GM21528 (cell line): ENCODE results near the gene PRKAG2.

Experiments
- ATAC-seq: cut with Tn5 transposase; IDR thresholded peaks from one replicate; pipeline ENCODE4 v1.9.1; 2021; ENCODE audit warnings: mild to moderate bottlenecking, moderate library complexity; ENCODE audit not compliant: unreplicated experiment, low FRiP score

PRKAG2 gene

DNA sequence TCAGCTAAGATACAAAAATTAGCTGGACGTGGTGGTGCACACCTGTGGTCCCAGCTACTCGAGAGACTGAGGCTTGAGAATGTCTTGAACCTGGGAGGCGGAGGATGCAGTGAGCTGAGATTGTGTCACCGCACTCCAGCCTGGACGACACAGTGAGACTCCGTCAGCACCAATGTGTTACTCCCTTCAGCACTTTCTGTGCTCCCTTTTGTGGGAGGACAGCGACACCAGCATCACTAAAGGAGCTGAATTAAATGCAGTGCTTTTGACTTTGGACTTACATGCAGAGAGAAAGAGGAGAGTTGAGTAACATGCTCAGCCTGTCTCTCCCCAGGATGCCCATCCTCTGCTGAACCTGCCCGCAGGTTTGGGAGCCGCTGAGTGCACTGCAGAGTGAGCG, 265.0 kb downstream of the PRKAG2 start:
- ATAC-seq = no peak

DNA sequence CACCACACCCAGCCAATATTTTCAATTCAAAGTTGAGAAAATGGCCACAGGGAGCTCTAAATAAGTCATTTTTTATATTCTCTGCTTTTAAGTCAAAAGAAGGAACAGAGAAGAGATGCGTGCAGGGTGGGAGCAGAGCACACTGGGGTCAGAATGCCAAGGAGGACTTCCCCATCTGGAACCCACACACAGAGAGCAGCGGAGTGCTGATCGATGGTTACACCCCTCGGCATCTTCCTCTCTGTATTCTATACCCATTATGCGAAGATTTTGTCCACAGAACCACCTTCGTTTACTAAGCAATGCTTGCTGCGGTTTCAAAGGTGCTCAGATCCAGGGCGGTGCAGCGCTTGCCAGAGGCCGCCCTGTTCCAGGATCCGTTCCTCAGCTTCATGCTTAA, 265.9 kb downstream of the PRKAG2 start:
- no peak for ATAC-seq

DNA sequence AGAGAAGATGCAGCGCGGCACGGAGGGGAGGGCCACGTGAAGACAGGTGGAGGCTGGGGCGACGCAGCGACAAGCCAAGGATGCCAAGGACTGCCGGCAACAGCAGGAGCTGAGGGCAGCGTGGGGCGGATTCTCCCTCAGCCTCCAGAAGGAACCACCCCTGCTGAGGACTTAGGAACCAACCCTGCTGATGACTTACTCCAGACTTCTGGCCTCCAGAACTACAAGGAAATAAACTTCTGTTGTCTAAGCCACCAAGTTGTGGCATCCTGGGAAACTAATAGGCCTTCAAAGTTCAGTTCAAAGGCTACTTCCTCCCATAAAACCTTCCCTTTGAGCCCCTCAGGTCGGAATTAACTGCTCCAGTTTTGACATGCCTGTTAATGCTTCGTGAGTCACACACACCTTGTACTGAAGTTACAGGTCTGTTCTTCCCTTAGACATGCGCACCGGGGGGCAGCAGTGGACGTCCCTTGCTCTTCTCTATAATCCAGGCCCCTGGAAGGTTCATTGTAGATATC, 268.8 kb downstream of the PRKAG2 start:
- ATAC-seq = no peak

DNA sequence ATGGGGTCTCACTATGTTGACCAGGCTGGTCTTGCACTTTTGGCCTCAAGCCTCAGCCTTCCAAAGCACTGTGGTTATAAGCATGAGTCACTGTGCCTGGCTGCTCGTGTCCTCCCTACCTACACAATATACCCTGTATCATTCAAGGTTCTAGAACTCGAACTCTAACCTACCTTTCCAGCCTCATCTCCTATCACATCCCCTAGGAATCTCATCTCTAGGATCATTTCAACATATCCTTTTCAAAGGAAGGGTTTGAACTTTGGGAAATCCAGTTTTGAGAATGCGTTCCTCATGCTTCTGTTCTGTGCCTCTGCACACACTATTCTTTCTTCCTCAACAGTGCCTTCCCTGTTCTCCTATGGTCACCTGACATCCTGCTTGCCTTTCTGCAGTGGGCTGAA, 269.4 kb downstream of the PRKAG2 start:
- ATAC-seq = no peak

DNA sequence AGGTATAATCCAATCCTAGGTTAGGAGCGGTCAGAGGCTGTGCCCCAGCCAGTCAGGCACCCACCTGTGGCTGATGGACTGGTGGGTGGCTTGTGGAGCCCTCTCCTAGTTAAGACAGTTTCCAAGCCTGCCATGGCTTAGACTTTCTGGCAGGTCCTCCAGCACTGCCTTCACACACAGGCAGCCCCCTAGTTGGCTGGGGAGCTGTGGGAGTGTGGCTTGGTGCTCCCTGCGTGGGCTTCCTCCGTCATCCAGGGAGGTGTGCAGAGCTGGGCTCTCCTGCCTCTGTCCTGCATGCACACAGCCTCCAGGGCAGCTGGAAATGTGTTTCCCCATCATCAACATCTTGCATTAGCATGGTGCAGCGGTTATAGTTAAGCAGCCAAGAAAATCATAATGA, 273.0 kb downstream of the PRKAG2 start:
- ATAC-seq = no peak

DNA sequence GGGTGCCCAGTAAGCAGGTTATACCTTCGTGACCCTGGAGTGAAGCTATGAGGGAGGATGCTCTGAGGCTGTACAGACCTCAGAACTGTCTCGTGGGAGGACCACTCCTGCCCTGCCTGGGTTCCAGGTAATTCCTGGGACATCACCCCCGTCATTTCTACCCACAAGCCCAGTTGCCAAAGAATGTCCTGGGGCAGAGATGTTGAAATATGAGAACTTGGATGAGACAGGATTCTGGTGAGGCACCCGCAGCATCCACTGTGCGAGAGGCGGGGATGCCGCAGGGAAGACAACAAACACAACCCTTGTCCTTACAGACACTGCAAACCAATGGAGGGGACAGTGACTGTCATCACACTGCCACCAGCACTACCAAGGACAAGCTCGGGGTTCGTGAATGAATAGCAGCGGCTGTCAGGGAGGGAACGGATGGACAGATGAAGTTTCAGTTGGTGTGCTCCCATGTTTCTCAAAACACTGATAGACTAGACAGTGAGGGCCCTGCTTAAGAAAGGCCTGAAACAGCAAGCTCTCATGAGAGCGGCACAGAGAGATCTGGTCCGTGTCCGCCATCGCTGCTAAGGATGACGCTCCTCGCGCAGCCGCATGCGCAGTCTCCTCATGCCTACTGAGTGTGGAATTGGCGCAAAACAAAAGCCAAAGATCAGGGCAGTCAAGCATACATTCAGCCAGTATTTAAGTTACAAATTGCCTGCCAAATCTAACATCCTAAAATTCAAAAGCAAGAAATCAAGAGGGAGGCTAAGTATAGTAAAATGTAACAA, 275.2 kb downstream of the PRKAG2 start:
- no peak for ATAC-seq

DNA sequence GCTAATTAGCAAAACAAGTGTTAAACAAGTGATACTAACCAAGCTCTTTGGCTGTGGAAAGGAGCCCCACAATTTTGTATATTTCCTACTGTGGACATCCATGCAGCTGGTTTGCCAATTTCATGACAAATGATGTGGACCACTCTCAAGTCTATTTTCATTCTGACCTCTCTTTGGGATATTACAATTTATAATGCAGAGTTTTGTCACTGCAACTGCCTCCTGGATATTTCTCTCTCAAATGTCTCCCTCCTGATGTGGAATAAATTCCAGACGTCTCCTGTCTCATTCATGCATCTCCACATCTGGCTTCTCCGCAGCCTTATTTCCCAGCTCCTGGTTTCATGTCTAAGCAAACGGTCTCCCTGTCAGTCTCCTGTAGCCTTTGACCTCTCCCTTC, 276.6 kb downstream of the PRKAG2 start:
- ATAC-seq = no peak

DNA sequence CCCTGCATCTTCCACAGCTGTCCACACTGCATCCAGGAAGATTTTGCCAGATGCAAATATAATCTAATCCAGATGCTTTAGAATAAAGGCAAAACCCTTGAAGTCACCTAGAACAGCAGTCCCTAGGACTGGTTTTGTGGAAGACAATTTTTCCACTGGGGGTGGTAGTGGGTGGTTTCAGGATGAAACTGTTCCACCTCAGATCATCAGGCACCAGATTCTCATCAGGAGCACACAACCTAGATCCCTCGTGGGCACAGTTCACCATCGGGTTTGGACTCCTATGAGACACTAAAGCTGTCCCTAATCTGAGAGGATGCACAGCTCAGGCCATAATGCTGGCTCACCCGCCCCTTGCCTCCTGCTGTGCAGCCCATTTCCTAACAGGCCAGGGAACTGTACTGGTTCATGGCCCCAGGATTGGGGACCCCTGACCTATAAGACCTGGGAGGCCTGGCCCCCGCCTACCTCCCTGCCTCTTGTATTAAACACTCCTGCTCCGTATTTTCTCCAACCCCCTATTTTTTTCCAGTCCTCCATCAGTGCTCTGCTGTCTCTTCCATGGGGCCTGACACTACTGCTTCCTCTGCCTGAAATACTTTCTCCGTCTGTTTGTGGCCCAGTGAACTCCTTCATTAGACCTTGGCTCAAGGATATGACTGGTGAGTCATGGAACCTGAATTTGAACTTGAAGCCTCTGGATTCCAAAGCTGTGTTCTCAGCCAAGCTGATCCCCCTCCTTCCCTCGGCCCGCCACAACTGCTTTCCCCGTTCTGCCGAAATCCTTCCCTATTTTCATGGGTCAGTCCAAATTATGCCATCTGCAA, 277.3 kb downstream of the PRKAG2 start:
- no peak for ATAC-seq

DNA sequence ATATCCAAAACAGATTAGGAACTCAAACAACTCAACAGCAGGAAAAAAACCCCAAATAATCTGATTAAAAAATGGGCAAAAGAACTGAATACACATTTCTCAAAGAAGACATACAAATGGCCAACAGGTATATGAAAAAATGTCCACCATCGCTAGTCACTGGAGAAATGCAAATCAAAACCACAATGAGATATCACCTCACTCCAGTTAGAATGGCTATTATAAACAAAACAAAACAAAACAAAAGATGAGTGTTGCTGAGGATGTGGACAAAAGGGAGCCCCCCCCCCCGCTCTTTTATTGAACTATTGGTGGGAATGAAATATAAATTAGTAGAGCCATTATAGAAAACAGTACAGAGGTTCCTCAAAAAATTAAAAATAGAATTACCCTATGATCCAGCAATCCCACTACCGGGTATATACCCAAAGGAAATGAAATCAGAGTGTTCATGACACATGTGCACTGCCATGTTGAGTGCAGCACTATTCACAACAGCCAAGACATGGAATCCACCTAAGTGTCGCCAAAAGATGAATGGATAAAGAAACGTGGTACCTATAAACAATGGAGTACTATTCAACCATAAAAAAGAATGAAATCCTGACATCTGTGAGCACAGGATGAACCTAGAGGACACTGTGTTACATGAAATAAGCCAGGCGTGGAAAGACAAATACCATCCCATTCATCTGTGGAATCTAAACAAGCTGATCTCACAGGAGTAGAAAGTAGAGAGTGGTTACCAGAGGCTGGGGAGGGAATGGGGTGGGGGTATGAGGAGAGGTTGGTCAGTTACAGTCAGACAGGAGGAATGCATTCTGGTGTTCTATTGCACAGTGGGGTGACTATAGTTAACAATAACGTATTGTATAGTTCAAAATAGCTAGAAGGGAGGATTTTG, 279.1 kb downstream of the PRKAG2 start:
- ATAC-seq = no peak

DNA sequence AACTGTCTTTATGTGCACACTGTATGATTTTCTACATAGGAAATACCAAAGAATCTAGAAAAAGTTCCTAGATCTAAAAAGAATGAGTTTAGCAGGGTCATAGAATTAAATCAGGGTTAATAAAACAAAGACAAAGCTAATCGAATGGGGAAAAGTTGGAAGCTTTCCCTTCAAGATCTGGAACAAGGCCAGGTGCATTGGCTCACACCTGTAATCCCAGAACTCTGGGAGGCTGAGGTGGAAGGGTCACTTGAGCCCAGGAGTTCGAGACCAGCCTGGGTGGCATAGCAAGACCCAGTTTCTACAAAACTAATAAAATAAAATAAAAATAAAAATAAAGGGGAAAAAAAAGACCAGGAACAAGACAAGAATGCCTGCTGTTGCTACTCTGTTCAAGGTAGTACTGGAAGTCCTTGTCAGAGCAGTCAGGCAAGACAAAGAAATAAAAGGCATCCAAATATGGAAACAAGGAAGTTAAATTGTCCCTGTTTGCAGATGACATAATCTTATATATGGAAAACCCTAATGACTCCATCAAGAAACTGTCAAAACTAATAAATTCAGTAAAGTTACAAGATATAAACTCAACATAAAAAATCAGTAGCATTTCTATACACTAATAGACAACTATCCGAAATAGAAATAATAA, 281.1 kb downstream of the PRKAG2 start:
- ATAC-seq = no peak

DNA sequence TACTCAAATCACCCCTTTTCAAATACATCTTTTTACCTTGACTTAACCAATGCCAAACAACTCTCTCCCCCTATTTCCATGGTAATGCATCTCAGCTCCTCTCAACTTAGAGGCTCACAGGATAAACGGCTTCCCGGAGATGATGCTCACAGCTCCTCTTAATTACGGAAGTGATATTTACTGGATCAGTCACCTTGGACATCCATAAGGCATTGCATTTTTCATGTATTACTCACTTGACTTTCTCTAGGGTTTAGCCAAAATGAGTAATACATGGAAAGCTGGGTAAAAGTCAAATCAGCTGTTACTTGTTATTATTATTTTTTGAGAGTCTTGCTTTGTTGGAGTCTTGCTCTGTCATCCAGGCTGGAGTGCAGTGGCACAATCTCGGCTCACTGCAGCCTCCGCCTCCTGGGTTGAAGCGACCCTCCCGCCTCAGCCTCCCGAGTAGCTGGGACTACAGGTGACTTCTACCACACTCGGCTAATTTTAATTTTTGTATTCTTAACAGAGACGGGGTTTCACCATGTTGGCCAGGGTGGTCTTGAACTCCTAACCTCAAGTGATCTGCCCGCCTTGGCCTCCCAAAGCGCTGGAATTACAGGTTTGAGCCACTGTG, 283.9 kb downstream of the PRKAG2 start:
- ATAC-seq = no peak

DNA sequence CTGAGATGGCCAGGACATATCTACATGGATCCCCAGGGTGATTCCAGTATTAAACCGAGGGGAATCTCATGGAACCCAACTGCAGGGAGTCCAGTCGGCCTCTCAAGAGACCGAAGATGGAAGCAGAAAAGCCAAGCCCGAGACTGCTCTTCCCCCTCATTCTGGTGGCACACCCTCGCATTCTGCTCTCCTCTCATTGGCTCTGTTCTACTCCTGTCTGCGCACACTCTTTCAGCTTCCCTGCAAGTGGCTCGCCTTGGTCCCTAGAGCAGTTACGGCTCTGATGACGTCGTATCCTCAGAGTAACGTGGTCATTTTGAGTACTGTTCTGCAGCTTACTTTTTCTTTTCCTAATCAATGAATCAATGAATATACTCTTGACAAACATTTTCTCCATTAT, 284.6 kb downstream of the PRKAG2 start:
- no peak for ATAC-seq

DNA sequence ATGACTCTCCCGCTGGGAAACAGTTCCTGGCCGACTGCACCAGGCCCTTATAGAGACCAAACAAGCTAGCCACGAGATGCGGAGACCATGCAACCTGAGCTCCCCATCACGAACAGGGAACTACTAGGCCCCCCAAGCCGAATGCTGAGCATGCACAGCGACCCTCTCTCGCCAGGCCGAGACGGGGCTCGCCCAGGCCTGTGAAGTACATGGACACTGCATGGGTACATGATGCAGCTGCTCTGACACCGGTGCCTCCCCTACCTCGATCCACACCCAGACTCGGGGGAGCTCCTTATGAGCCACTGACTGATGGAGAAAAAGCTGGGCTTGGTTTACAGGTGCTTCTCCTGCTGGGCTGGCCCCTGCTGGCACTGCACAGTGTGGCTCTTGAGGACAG, 285.0 kb downstream of the PRKAG2 start:
- ATAC-seq = no peak

DNA sequence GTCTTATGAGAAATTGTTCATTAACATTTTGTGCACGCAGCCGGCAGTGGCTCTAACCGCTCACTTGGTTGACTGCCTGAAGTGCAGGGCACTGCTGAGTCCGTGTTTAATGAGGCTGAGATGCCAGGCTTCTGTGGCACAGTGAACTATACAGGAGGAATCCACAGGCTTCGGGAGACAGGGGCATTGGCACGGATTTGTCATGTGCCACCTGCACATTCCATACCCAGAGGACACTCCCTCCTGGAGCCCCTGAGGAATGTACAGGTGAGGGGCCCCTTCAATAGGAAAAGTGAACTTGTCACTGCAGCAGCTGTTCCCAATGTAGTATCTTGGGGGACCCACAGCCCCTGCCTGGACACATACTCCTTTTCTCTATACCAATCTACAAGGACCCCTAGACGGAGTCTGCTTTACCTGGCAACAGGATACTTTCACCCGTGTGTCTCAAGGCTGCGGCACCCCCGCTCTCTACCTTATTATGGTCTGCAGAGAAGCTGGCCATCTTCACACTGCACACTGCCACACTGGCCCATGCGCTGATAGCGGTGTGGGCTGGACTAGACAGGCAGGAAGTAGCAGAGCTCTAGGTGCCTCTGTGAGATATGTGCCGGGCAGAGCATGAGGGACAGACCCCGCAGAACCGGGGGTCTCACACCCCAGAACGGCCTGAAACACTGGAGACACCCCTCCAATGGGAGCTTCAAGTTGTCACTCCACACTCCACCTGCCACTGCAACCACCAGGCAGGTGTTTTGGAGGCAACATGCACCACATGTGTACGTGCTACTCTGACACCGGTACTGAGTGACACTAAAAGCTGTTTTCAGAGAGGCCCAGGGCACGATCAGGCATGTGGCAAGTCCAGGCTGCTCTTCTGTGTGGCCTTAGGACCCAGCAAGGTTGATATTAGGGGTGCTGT, 285.8 kb downstream of the PRKAG2 start:
- ATAC-seq = no peak

DNA sequence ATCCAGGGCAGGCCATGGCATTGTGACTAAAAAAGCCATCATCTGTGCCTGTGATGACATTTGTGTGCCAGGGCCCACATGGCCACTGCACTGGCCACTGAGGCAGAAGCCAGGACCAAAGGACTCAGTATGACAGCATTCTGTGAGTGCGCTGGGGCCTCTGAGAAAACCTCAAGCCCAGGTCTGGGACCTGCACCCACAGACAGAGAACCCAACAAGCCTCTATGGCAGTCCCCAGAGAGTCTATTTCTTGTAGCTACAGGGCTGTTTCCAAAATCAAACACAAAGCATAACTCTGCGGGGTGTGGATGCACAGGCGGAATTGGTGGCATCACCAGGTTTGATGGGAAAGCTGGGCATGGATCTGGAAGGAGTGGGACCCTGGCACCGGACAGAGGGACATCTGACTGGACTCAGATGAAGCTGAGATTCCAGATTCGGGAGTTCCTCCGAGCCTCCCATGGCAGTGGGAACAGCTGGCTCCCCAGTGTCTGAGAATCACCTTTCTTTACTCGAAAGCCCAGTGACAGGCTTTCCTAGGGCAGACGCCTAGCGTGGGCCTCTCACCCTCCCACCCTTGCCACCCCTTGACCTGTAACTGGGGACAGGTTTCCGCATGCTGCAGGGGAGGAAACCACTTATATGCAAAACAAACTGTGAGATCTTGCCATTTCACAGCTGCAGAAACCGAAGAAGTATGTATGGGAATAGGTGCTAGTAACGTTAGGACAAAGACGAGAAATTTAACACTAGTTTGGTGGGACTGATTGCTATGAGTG, 286.7 kb downstream of the PRKAG2 start:
- no peak for ATAC-seq

DNA sequence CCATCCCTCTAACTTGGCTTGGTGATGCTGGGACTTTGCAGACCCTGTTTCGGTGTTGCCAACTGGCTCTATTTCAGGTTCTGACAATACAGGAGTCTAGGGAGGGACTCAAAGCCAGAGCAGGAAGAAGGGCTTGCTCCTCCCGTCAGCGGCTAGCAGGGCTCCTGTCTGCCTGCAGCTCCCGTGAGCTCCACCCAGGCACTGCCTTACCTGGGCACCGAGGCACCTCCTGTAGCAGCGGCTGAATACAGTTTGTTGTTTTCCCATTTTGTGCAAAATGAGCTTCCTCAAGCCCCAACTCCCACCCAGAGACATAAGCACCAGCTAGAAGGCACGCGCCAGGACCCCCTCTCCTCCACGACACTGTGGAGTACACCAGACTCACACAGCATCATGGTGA, 287.9 kb downstream of the PRKAG2 start:
- no peak for ATAC-seq

DNA sequence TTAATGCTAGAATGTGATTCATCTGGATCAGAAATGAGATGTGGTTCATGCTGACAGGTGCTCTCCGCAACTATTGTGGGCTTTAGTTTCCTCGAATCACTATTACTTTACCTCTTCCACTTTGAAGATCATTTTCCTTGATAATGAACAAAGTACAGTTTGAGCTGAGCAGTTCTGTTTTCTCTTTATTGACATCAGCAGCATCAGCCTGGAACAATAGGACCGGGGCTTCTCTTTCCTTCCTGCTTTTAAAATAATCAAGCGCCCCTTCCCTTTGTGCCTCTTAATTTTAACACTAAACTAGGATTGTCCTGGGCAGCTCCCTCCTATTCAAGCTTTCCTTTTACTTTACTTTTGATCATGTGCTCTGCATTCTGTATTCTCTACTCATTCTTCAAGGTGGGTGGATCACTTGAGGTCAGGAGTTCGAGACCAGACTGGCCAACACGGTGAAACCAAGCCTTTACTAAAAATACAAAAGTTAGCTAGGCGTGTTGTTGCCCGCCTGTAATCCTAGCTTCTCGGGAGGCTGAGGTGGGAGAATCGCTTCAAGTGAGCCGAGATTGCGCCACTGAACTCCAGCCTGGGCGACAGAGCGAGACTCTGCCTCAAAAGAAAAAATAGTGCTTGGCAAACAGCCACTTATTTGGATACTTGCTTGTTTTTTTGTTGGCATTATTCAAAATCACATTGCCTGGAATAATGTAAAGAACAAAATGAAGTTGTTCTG, 290.2 kb downstream of the PRKAG2 start:
- no peak for ATAC-seq
